ENCODE results near the gene ARMC9.
A peak's percentile ranks its signal among the peaks of the same experiment; 100 is the strongest.
"Not testable (repeated sequence)": the region's sequence is repeated elsewhere in the genome, so short reads cannot be mapped to it uniquely, and the experiment has no call there.

Gene ARMC9

DNA sequence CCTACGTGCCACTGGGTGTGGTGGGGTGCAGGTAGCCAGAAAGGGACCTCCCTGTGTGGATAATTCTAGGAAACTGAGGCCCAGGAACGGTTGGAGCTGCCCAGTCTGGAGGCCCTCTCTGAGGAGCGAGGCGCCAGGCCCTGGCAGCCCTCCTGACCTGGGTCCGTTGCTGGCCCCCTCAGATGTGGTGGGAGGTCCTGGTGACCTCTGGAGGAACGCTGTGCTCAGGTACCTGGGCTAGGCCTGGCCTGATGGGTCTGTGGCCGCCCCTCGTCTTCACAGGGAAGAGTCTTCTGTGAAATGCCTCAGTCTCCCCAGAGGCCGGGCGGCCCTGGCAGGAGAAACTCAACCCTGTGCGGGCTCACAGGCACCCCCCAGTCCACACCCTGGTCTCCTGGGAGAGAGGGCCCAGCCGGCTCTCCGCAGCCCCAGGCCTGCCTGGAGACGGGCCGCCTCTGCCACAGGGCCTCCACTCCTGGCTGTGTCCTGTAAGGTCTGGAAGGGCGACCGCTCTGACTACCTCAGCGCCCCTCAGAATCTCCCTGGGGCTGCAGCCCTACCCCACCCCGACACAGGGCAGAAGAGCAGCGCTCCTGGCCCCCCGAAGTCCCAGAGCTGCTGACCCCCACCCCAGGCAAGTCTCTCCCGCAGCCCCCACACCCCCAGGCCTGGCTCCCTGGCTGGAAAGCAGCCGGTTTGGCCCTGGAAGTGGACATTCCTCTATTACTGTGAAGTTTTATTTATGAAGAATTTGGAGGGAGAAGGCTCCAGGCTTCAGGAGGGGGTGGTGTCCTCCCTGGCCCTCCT, 200.8 kb downstream of the ARMC9 start:
- DNase-seq (ENCODE audit: low spot score), result no peak

DNA sequence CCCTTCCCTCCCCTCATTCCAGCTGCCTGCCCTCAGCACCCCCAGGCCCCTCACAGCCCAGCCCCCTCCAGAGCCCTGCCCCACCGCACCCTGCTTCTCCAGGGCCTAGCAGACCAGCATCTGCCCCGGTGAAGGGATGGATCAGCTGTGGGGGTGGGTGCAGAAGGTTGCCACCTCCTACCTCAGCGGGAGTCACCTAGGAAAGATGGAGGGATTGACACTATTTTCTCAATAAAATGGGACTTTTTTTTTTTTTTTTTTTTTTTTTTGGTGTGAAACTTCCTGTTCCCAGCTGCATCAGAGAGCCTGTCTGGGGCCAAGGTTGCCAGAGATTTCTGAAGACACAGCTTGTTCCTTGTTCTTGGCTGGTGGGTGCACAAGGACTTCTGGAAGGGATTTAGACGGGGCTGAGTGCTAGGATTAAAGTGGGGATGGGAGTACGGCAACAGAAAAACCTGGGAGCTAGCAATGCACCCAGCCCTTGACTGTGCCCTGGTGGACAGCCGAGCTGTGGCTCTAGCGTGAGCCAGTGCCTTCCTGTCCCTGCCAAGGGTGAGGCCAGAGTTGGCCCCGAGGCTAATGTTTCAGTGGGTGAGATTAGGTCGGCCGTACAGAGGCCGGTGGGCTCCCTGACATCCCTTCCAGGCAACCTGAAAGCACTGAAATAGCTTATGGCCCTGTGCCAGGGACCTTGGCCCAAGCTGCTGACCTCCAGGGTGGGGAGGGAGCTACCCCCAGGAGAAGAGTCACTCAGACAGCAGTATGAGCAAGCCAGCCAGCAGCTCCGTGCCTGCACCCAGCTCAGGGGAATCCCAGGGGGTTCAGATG, 201.6 kb downstream of the ARMC9 start:
- peak; percentile 49 for DNase-seq (ENCODE audit: low spot score)

DNA sequence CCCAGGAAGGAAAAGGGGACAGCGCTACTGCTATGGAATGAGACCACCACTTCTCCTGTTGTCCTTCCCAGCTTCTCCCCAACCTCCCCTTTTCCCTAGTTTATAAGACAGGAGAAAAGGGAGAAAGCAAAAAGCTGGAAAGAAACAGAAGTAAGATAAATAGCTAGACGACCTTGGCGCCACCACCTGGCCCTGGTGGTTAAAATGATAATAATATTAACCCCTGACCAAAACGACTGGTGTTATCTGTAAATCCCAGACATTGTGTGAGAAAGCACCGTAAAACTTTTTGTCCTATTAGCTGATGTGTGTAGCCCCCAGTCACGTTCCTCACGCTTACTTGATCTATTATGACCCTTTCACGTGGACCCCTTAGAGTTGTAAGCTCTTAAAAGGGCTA, 202.2 kb downstream of the ARMC9 start:
- not testable (repeated sequence) for DNase-seq (ENCODE audit: low spot score)

DNA sequence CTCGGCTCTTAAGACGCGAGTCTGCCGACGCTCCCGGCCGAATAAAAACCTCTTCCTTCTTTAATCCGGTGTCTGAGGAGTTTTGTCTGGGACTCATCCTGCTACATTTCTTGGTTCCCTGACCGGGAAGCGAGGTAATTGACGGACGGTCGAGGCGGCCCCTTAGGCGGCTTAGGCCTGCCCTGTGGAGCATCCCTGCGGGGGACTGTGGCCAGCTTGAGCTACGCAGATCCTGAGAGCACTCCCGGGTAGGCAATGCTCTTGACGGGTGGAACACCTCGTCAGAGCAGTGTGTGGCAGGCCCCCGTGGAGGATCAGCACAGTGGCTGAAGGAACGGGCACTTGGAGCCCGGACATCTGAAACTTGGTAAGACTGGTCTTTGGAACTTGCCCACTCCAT, 202.7 kb downstream of the ARMC9 start:
- not testable (repeated sequence) for DNase-seq (ENCODE audit: low spot score)

DNA sequence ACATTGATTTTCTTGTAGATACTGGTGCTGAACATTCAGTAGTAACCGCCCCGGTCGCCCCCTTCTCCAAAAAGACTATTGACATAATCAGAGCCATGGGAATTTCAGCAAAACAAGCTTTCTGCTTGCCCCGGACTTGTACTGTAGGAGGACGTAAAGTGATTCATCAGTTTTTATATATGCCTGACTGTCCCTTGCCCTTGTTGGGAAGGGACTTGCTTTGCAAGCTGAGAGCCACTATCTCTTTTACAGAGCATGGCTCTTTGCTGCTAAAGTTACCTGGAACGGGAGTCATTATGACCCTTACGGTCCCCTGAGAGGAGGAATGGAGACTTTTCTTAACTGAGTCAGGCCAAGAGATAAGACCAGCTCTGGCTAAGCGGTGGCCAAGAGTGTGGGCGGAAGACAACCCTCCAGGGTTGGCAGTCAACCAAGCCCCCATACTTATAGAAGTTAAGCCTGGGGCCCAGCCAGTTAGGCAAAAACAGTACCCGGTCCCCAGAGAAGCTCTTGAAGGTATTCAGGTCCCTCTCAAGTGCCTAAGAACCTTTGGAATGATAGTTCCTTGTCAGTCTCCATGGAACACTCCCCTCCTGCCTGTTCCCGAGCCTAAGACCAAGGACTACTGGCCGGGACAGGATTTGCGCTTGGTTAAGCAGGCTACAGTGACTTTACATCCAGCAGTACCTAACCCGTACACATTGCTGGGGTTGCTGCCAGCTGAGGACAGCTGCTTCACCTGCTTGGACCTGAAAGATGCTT, 205.2 kb downstream of the ARMC9 start:
- not testable (repeated sequence) for DNase-seq (ENCODE audit: low spot score)

DNA sequence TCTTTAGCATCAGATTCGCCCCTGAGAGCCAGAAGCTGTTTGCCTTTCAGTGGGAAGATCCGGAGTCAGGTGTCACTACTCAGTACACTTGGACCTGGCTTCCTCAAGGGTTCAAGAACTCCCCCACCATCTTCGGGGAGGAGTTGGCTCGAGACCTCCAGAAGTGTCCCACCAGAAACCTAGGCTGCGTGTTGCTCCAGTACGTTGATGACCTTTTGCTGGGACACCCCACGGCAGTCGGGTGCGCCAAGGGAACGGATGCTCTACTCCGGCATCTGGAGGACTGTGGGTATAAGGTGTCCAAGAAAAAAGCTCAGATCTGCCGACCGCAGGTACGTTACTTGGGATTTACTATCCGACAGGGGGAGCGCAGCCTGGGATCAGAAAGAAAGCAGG, 205.8 kb downstream of the ARMC9 start:
- not testable (repeated sequence) for DNase-seq (ENCODE audit: low spot score)

DNA sequence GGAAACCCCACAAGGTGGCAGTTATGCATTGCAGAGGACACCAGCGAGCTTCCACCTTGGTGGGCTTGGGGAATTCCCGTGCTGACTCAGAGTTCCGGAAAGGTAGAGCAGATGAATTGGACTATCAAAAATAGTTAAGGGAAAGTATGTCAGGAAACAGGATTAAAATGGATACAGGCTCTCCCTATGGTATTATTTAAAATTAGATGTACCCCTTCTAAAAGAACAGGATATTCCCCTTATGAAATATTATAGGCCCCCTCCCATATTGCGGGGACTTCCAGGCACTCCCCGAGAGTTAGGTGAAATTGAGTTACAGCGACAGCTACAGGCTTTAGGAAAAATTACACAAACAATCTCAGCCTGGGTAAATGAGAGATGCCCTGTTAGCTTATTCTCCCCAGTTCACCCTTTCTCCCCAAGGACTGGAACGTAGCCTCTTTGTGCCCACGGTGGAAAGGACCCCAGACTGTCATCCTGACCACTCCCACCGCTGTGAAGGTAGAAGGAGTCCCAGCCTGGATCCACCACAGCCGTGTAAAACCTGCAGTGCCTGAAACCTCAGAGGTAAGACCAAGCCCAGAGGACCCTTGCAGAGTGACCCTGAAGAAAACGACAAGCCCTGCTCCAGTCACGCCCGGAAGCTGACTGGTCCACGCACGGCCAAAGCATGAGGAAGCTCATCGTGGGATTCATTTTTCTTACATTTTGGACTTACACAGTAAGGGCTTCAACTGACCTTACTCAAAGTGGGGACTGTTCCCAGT, 207.4 kb downstream of the ARMC9 start:
- not testable (repeated sequence) for DNase-seq (ENCODE audit: low spot score)

DNA sequence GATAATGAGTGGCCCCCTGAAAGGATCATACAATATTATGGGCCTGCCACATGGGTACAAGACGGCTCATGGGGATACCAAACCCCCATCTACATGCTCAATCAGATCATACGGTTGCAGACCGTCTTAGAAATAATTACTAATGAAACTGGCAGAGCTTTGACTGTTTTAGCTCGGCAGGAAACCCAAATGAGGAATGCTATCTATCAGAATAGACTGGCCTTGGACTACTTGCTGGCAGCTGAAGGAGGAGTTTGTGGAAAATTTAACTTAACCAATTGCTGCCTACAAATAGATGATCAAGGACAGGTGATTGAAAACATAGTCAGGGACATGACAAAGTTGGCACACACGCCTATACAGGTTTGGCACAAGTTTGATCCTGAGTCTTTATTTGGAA, 209.3 kb downstream of the ARMC9 start:
- not testable (repeated sequence) for DNase-seq (ENCODE audit: low spot score)

DNA sequence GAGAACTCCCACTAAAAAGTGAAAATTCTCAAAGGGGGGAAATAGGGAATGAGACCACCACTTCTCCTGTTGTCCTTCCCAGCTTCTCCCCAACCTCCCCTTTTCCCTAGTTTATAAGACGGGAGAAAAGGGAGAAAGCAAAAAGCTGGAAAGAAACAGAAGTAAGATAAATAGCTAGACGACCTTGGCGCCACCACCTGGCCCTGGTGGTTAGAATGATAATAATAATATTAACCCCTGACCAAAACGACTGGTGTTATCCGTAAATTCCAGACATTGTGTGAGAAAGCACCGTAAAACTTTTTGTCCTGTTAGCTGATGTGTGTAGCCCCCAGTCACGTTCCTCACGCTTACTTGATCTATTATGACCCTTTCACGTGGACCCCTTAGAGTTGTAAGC, 209.9 kb downstream of the ARMC9 start:
- DNase-seq (ENCODE audit: low spot score), result not testable (repeated sequence)

DNA sequence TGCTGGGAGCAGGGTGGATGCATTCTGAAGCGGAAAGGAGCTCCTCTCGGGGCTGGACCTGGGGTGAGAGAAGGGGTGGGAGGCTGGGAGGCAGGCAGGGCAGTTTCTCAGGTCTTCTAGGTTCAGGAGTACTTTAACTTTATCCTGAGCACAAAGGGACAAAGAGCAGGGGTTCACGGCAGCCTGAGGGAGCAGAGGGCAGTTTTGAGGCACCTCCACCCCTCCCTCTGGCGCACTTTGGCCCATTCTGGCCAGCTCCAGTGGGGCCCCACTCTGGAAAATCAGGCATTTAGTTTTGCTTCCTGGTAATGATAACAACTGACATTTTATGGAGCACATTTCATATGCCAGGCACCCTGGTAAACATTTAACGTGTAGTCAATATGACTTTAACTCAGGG, 211.3 kb downstream of the ARMC9 start:
- no peak for DNase-seq (ENCODE audit: low spot score)

DNA sequence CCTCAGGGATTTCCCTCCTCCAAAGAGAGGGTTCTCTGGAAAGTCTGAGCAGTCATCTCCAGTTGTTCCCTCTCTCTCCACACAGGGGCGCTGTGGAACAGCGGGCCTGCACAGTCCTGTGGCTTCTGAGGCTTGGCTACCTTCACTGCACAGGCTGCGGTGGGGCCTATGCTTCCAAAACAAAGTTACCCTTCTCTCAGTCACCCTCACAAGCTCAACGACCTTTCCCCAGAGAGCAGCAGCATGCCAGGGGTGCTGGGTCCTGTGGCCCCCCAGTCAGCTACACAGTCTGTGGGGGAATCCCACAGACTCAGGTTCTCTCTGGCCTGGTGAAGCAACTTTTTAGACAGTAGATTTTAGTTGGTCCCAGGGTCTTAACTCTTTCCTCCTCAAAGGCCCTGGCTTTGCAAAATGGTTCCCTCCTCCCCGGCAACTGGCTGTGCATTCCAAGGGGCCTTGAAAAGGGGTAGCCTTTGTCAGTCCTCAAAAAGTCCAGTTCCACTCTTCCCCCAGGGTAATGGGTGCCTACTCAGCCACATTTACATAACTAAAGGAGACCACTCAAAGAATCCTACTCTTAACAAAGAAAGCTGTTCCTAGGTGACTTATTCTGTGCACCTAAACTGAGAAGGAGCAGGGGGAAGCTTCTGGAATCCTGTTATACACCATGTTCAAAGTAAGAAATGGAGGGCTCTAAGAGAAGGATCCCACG, 212.0 kb downstream of the ARMC9 start:
- no peak for DNase-seq (ENCODE audit: low spot score)

DNA sequence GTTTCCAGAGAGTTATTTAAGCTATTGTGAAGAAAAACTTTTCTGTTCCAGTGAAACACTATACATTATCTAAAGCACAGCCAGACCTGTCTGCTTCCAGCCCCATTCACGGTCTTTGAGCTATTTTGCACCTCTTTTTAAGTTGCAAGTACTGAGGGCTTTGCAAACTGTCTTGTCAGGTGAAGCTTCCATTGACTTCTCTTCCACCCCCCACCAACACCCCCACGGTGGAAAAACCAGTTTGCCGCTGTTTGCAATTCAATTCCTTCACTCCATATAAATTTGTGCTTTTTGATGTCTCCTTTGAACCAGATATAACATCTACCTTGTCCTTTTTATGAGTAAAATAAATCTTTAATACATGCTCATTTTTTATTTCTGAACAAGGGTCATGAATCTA, 212.8 kb downstream of the ARMC9 start:
- no peak for DNase-seq (ENCODE audit: low spot score)

DNA sequence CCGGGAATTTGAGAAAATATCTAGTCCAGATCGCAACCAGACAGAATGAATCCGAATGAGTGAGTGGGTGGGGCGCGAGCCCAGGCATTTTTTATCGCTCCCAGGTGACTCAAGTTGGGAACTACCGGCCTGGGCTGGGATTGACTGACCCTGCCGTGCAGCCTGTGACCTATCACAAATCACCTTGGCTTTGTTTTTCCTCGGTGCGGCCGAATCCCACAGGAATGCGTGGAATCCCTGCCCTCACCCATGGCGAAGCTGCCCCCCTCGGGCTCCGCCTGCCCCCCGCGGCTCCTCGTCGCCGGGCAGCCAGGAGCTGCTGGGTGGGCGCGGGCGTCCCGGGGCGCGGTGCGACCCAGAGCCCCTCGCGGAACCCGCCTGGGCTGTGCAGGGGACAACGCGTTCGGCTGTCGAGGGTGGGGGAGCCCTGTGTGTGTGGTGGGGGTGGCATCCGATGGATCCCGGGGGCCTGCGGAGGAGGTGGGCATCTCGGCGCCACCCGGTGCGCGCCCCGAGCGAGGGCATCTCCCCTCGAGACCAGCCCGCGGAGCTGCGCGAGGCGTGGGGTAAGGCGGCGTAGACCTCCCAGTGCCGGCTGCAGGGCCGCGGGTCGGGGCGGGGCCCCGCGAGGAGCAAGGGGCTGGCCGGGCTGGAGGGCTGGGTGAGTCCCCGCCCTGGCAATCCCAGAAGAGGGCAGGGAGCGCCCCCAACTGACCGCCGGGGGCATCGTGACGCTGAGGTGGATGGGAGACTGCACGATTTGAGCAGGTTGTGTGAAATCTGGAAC, 213.6 kb downstream of the ARMC9 start:
- peak; percentile 96 for DNase-seq (ENCODE audit: low spot score)

DNA sequence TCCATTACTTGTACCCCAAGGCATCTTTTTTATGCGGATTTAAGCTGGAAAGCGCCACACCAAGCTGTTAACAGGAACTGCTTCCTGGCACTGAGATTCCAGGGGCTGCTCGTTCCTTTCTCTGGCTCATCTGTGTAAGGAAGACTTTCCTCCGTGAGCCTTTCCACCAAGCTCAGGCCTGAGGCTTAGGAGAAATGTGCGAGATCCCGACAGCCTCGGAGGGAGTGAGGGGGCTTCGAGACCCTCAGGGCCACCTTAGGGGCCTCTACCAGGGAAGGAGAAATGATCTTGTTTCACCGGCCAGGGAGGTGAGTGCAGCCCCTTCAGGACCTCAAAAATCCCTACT, 214.2 kb downstream of the ARMC9 start:
- no peak for DNase-seq (ENCODE audit: low spot score)

DNA sequence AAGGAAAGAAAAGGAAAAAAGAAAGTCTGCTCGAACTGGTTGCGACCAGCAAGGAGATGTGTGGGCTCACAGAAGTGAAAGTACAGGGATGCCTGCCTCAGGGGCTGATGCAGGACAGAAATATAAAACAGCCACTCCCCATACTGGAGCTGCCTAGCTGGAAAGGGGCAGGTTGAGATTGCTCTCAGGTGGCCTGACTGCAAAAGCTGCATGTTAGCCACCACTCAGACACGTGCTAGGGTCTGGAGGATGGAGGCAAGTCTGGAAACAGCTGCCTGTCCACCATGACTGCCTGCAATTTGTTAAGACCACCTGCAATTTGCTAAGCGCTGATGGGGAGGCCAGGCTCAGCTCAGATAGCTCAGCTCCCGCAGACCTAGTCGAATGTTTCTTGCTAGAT, 215.0 kb downstream of the ARMC9 start:
- DNase-seq (ENCODE audit: low spot score), result no peak

DNA sequence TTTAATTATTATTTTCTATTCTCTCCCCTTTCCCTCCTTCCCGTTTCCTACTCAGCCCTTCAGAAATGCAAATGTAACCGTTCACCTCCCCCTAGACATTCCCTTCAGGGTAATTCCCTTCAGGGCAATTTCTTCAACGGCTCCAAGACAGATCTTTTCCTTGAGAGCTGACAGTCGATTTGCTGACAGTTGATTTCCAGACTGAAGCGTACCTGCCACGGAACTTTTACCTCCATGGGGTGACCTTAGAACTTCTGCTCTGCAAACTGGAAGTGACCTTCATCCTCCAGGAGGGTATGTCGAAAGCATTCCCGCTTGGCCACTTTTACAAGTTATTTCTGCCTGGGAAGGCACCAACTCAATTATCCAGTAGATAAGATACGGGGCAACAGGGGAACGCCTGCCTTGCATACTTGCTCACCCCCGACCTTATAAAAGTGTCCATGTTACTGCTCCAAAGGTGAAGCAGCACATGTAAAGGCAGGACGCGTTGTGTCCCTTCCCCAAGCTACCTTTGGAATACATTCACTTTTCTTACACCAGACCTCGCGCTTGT, 215.6 kb downstream of the ARMC9 start:
- DNase-seq (ENCODE audit: low spot score), result no peak

DNA sequence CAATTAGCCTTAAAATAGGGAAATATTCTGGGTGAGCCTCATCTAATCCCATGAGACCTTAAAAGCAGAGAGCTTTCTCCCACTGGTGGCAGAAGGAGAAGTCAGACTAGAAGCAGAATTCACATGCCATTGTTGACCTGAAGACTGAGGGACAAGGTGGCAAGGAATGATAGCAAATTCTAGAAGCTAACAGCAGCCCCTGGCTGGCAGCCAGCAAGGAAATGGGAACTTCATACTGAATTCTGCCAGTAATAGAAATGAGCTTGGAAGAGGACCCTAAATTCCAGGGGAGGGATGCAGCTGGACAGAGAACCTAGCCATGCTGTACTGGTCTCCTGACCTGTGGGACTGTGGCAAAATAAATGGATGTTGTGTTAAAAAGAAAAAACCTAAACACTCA, 216.6 kb downstream of the ARMC9 start:
- no peak for DNase-seq (ENCODE audit: low spot score)

DNA sequence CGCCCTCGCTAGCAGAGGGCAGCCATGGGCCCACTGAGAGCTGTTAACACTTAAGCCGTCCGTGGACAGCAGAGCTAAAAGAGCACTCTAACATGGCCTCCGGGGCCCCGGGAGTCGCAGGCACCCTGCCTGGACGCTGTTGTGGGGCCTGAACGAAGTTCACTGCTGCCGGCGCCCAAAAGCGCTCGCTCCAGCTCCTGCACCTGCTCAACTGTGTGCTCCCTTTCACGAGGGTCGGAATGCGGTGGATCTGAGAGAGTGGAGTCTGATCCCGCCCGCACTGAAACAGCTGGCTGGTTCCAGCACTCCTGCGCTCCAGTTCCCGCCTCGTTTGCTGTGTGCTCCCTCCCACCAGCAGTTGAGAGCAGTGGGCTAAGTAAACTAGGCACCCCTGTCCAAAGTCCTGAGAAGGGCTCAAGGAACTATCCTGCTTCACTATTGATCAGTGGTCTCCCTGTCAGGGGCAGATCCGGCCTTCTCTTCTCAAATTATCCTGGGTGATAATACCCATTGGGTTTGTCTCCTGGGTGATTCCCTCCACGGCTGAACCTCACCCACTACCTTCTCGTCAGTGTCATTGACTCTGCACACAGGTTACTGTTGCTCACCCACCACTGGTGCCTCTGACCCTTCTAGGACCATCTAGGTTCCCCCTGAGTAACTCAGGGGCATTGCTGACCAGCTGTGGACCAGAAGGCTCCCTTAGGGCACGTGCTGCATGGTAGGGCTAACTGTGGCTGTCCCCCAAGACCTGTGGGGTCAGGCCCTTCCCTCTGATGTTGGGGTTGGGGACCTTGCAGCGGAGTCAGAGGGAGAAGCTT, 220.6 kb downstream of the ARMC9 start:
- no peak for DNase-seq (ENCODE audit: low spot score)

DNA sequence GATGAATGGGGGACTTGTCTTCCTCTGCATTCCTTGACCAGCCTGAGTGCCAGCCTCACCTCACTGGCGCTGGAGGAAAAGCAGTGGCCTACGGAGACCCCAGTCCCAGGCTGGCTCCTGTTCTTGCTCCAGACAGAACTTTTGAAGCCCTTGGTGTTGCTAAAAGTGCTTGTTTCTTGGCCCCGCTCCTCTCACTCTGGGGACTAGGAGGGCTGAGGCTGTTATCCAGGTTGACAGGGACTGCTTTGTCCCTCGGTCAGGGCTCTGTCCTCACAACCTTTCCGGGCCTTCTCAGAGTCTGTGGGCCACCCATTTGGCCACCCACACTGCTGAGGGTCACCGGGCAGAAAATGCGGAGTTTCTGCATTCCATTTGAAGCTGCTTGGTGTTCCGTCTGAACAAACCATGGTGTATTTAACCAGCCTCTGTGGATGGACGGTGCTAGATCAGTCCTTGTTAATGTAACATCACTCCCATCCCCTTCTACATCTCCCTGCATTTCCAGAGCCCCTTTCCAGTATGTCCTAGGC, 222.7 kb downstream of the ARMC9 start:
- DNase-seq (ENCODE audit: low spot score), result no peak

Measured in GM03348 (cell line).